Measurements from ENCODE around the gene OR2Z1.

Gene OR2Z1

DNA sequence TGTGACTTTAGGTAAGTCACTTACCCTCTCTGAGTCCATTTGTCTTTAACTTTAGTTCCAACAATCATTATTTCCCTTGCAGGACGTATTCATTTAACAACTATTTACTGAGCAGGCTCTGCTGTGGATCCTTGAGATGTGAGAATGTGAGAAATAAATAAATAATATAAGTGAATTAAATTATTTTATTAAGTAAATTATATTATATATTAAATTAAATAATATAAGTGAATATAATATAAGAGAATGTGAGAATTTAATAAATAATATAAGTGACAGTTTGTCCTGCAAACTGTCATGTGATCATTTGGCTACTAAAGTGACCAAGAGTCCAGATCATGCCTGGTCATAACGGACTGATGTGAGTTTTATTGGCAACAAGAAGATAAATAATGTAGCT lies 598 bp downstream of the OR2Z1 start:
- no peaks in the 10 kb centered on the region for H3K9me2 ChIP-seq (replicated peaks; ENCODE audit: insufficient read depth, low read length)
- H3K4me3 ChIP-seq (ENCODE audit: insufficient read depth, low read length, poor library complexity, severe bottlenecking): no peak overlapping the region
- no peak overlapping the region for H3K27ac ChIP-seq (ENCODE audit: low read depth, low read length)
- no peaks in the 10 kb centered on the region for H3K36me3 ChIP-seq (ENCODE audit: low read length)
- no peak overlapping the region for H3K4me2 ChIP-seq (ENCODE audit: low read depth, low read length, poor library complexity, severe bottlenecking)
- no peak overlapping the region for H3K9ac ChIP-seq (ENCODE audit: low read length)
- no peaks in the 10 kb centered on the region for H3K27me3 ChIP-seq (ENCODE audit: low read length)
- no peaks in the 10 kb centered on the region for H3F3A ChIP-seq (ENCODE audit: insufficient read depth)
- no peaks in the 10 kb centered on the region for H3K9me3 ChIP-seq (ENCODE audit: insufficient read depth, low read length)
- H4K20me1 ChIP-seq (ENCODE audit: low read depth, low read length): no peaks in the 10 kb centered on the region
- H2AFZ ChIP-seq (ENCODE audit: low read depth, low read length, severe bottlenecking): no peak overlapping the region
- no peak for TF ChIP-seq EZH2phosphoT487 (conservative IDR thresholded peaks at IDR 0.05; ENCODE audit: low read length)
- TF ChIP-seq, protein P1, sequence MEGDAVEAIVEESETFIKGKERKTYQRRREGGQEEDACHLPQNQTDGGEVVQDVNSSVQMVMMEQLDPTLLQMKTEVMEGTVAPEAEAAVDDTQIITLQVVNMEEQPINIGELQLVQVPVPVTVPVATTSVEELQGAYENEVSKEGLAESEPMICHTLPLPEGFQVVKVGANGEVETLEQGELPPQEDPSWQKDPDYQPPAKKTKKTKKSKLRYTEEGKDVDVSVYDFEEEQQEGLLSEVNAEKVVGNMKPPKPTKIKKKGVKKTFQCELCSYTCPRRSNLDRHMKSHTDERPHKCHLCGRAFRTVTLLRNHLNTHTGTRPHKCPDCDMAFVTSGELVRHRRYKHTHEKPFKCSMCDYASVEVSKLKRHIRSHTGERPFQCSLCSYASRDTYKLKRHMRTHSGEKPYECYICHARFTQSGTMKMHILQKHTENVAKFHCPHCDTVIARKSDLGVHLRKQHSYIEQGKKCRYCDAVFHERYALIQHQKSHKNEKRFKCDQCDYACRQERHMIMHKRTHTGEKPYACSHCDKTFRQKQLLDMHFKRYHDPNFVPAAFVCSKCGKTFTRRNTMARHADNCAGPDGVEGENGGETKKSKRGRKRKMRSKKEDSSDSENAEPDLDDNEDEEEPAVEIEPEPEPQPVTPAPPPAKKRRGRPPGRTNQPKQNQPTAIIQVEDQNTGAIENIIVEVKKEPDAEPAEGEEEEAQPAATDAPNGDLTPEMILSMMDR (IDR thresholded peaks at IDR 0.05; ENCODE audit: insufficient read depth, low read length, poor library complexity, severe bottlenecking): no peak
- no peaks in the 10 kb centered on the region for H3K79me2 ChIP-seq (ENCODE audit: insufficient read depth, low read length)

DNA sequence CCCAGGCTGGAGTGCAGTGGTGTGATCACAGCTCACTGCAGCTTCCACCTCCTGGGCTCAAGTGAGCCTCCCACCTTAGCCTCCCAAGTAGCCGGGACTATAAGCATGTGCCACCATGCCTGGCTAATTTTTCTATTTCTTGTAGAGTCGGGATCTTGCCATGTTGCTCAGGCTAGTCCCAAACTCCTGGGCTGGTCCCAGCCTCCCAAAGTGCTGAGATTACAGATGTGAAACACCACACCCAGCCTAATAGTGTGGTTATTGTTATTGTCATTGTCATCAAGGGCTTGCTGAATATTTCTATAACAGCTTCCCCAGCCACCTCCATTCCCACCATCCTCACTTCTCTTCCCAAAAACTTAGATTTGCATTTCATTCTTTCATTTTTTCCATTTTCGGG lies 2.8 kb downstream of the OR2Z1 start:
- no peak overlapping the region for H3K4me2 ChIP-seq (ENCODE audit: low read depth, low read length, poor library complexity, severe bottlenecking)
- H3K9ac ChIP-seq (ENCODE audit: low read length): no peak overlapping the region
- no peaks in the 10 kb centered on the region for H4K20me1 ChIP-seq (ENCODE audit: low read depth, low read length)
- TF ChIP-seq, protein P1 (IDR thresholded peaks at IDR 0.05; ENCODE audit: insufficient read depth, low read length, poor library complexity, severe bottlenecking): no peak
- no peak for TF ChIP-seq EZH2phosphoT487 (conservative IDR thresholded peaks at IDR 0.05; ENCODE audit: low read length)
- no peaks in the 10 kb centered on the region for H3K27me3 ChIP-seq (ENCODE audit: low read length)
- H3K9me3 ChIP-seq (ENCODE audit: insufficient read depth, low read length): no peaks in the 10 kb centered on the region
- H2AFZ ChIP-seq (ENCODE audit: low read depth, low read length, severe bottlenecking): no peak overlapping the region
- no peaks in the 10 kb centered on the region for H3K79me2 ChIP-seq (ENCODE audit: insufficient read depth, low read length)
- no peaks in the 10 kb centered on the region for H3K36me3 ChIP-seq (ENCODE audit: low read length)
- H3K4me3 ChIP-seq (ENCODE audit: insufficient read depth, low read length, poor library complexity, severe bottlenecking): no peak overlapping the region
- H3K27ac ChIP-seq (ENCODE audit: low read depth, low read length): no peak overlapping the region
- no peaks in the 10 kb centered on the region for H3F3A ChIP-seq (ENCODE audit: insufficient read depth)
- H3K9me2 ChIP-seq (replicated peaks; ENCODE audit: insufficient read depth, low read length): no peaks in the 10 kb centered on the region

DNA sequence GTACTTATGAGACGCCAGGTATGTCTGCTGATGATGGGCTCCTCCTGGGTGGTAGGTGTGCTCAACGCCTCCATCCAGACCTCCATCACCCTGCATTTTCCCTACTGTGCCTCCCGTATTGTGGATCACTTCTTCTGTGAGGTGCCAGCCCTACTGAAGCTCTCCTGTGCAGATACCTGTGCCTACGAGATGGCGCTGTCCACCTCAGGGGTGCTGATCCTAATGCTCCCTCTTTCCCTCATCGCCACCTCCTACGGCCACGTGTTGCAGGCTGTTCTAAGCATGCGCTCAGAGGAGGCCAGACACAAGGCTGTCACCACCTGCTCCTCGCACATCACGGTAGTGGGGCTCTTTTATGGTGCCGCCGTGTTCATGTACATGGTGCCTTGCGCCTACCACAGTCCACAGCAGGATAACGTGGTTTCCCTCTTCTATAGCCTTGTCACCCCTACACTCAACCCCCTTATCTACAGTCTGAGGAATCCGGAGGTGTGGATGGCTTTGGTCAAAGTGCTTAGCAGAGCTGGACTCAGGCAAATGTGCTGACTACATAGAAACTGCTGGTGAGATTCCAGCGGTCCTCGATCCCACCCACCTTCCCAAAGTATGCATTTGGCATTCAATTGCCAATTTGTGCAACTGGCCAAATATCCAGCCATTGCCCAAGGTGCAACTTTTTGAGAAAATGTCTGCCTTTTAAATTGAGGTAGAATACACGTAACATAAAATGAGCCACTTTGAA lies 10.2 kb downstream of the OR2Z1 start:
- no peaks in the 10 kb centered on the region for H3K27me3 ChIP-seq (ENCODE audit: low read length)
- no peaks in the 10 kb centered on the region for H3K9me2 ChIP-seq (replicated peaks; ENCODE audit: insufficient read depth, low read length)
- TF ChIP-seq, protein P1 (IDR thresholded peaks at IDR 0.05; ENCODE audit: insufficient read depth, low read length, poor library complexity, severe bottlenecking): no peak
- TF ChIP-seq EZH2phosphoT487 (conservative IDR thresholded peaks at IDR 0.05; ENCODE audit: low read length): no peak
- H3K4me3 ChIP-seq (ENCODE audit: insufficient read depth, low read length, poor library complexity, severe bottlenecking): no peak overlapping the region
- no peaks in the 10 kb centered on the region for H3F3A ChIP-seq (ENCODE audit: insufficient read depth)
- no peak overlapping the region for H3K9ac ChIP-seq (ENCODE audit: low read length)
- H3K27ac ChIP-seq (ENCODE audit: low read depth, low read length): no peak overlapping the region
- H3K9me3 ChIP-seq (ENCODE audit: insufficient read depth, low read length): no peaks in the 10 kb centered on the region
- no peaks in the 10 kb centered on the region for H3K36me3 ChIP-seq (ENCODE audit: low read length)
- no peaks in the 10 kb centered on the region for H4K20me1 ChIP-seq (ENCODE audit: low read depth, low read length)
- H2AFZ ChIP-seq (ENCODE audit: low read depth, low read length, severe bottlenecking): no peak overlapping the region
- H3K4me2 ChIP-seq (ENCODE audit: low read depth, low read length, poor library complexity, severe bottlenecking): no peak overlapping the region
- H3K79me2 ChIP-seq (ENCODE audit: insufficient read depth, low read length): no peaks in the 10 kb centered on the region

Data from SU-DHL-6 (cell line).